Thoracic aorta (tissue), 2 donors: ENCODE results near the gene INIP. TPM values are rescaled to one million over a fixed set of nuclear protein-coding genes. Genes with fewer than 3 reads are reported as not detected.

Source experiments
- ATAC-seq: fragments of 150-250 bp; one replicate; pipeline ENCODE4 v1.8.0; 2017; ENCODE audit warnings: low read depth; ENCODE audit not compliant: insufficient number of reproducible peaks, low FRiP score
- DNase-seq: peaks from one replicate; pipeline ENCODE4 v3.0.0-alpha.2; 2020; ENCODE audit warnings: low spot score
- H3K27ac ChIP-seq, 2 donors: fragments of 200-600 bp; sonication (generic); 1 replicate in 1 of 2; 2 replicates in 1 of 2; pipeline ENCODE4 v1.5.1; 2016; ENCODE audit warnings: mild to moderate bottlenecking in 2 of 2, moderate library complexity in 2 of 2
- H3K27me3 ChIP-seq: fragments of 200-600 bp; sonication (generic); replicated peaks from 2 replicates; pipeline ENCODE4 v1.6.0; 2016; ENCODE audit warnings: mild to moderate bottlenecking; ENCODE audit not compliant: insufficient read depth
- H3K36me3 ChIP-seq: fragments of 200-600 bp; sonication (generic); one replicate; pipeline ENCODE4 v1.5.1; 2016
- H3K4me1 ChIP-seq, 2 donors: fragments of 200-600 bp; sonication (generic); 1 replicate in 1 of 2; 2 replicates in 1 of 2; pipeline versions ENCODE4 v1.5.1 to v1.6.0; 2016; ENCODE audit warnings: low read depth in 2 of 2, mild to moderate bottlenecking in 1 of 2; ENCODE audit not compliant: control insufficient read depth in 1 of 2
- H3K4me3 ChIP-seq: fragments of 200-600 bp; sonication (generic); 2 replicates; pipeline ENCODE4 v1.5.1; 2016; ENCODE audit warnings: mild to moderate bottlenecking
- H3K9me3 ChIP-seq: fragments of 200-600 bp; sonication (generic); 2 replicates; pipeline ENCODE4 v1.5.1; 2016
- total RNA-seq, 2 donors: library from RNA; depleted of rRNA; stranded (reverse); fragments of >200 nt; gene quantifications; one replicate each; pipeline versions ENCODE4 v1.1.0 to v1.2.3, GENCODE V29; 2016
- TF ChIP-seq, protein P1 (sequence below): fragments of 200-600 bp; sonication (generic); IDR thresholded peaks from one replicate; pipeline ENCODE4 v1.5.1; 2019; ENCODE audit warnings: antibody characterized with exemption

INIP gene
- total RNA-seq, 2 donors from 2014 or later, result 16.1 to 21.6 TPM

DNA sequence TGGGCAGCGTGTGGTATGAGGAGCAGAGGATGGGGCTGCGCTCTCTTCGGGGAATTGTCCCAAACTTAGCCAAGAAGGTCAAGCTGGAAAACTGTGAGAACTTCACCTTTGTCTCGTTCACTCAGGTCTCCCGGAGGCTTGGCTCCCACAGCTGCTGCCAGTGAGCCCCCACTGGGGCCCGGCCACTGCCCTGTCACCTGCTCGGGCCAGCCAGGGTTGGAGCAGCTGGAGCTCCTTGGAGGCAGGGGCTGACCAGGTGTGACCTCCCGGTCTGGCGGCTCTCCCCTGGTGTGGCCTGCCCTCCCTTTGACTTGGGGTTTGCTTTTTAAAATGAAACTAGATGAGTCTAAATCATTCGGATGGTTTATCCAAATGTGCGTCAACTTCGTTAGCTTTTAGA, 58.0 kb downstream of the INIP start:
- ATAC-seq (no peak), DNase-seq (no peak)
- TF ChIP-seq, protein P1, sequence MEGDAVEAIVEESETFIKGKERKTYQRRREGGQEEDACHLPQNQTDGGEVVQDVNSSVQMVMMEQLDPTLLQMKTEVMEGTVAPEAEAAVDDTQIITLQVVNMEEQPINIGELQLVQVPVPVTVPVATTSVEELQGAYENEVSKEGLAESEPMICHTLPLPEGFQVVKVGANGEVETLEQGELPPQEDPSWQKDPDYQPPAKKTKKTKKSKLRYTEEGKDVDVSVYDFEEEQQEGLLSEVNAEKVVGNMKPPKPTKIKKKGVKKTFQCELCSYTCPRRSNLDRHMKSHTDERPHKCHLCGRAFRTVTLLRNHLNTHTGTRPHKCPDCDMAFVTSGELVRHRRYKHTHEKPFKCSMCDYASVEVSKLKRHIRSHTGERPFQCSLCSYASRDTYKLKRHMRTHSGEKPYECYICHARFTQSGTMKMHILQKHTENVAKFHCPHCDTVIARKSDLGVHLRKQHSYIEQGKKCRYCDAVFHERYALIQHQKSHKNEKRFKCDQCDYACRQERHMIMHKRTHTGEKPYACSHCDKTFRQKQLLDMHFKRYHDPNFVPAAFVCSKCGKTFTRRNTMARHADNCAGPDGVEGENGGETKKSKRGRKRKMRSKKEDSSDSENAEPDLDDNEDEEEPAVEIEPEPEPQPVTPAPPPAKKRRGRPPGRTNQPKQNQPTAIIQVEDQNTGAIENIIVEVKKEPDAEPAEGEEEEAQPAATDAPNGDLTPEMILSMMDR, result no peak
- H3K27me3 ChIP-seq, result no peaks in the 10 kb centered on the region
- no peaks in the 10 kb centered on the region for H3K9me3 ChIP-seq
- H3K27ac ChIP-seq, result no peak overlapping the region
- H3K4me1 ChIP-seq, result no peaks in the 10 kb centered on the region
- no peaks in the 10 kb centered on the region for H3K36me3 ChIP-seq
- no peak overlapping the region for H3K4me3 ChIP-seq

- TF ChIP-seq, protein P1, result no peak
- Histone ChIP-seq H3K27me3 (no peaks in the 10 kb centered on the region), H3K27ac (no peak overlapping the region), H3K36me3 (no peaks in the 10 kb centered on the region), H3K4me1 (no peaks in the 10 kb centered on the region), H3K4me3 (no peak overlapping the region), H3K9me3 (no peaks in the 10 kb centered on the region)
- ATAC-seq (no peak), DNase-seq (no peak)
Observed at GRCh38 chr9:112655668-112656067, 62.2 kb downstream of the INIP start.

GRCh38 chr9:112654282-112654681, 63.6 kb downstream of the INIP start:
- Histone ChIP-seq H3K4me3 (no peak overlapping the region), H3K27ac (no peak overlapping the region), H3K27me3 (no peaks in the 10 kb centered on the region), H3K36me3 (no peaks in the 10 kb centered on the region), H3K9me3 (peaks cover 4% of the 10 kb centered on the region), H3K4me1 (no peaks in the 10 kb centered on the region)
- ATAC-seq (no peak), DNase-seq (no peak)
- TF ChIP-seq, protein P1, result no peak

DNA sequence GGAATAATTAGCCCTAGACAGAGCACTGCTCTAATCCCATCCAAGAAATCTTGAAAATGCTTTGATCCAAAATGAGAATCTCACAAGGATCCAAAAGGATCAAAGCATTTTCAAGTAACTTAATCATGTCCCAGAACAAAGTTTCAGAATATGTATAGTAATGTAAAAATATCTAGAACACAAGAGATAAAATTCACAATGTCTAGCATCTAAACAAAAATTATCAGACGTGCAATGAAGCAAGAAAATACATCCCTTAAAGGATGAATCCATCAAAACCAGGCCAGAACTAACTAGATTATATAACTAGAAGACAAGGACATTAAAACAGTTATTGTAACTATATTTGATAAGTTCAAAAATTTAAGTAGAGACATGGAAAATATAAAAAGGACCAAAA, 69.3 kb downstream of the INIP start:
- H3K27ac ChIP-seq, result no peak overlapping the region
- no peaks in the 10 kb centered on the region for H3K36me3 ChIP-seq
- no peaks in the 10 kb centered on the region for H3K4me1 ChIP-seq
- H3K9me3 ChIP-seq, result peaks cover 12% of the 10 kb centered on the region
- ATAC-seq (no peak), DNase-seq (no peak)
- H3K4me3 ChIP-seq, result no peak overlapping the region
- TF ChIP-seq, protein P1, result no peak
- no peaks in the 10 kb centered on the region for H3K27me3 ChIP-seq

DNA sequence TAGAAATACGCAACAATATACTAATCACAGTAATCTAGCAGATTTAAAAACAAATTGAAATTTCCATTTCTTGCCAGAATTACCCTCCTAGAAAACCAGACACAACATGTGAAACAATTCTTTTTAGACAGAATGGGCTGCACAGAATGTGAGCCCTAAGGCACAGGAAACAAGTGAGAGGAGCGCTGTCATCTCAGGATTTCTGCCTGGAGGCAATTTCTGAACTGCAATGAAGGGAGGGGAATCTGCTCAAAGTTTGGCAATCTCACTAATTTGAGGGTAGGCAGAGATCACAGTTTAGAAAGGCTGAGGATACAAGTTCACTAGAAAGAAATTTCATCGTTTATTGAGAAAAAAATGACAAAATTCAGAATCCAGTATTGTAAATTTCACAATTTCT, 70.3 kb downstream of the INIP start:
- TF ChIP-seq, protein P1, result no peak
- H3K9me3 ChIP-seq, result peaks cover 12% of the 10 kb centered on the region
- no peak overlapping the region for H3K27ac ChIP-seq
- no peak for DNase-seq
- no peak overlapping the region for H3K4me3 ChIP-seq
- H3K4me1 ChIP-seq, result no peaks in the 10 kb centered on the region
- ATAC-seq, result no peak
- H3K27me3 ChIP-seq, result no peaks in the 10 kb centered on the region
- no peaks in the 10 kb centered on the region for H3K36me3 ChIP-seq
